ENCODE measurements around the gene C1orf105. TPM values are rescaled to one million over a fixed set of nuclear protein-coding genes. Genes with fewer than 3 reads are reported as not detected.

C1orf105 gene
- total and polyA plus RNA-seq, 2 donors from 2014 or later: not detected

- no peak overlapping the region for H3K4me3 ChIP-seq (ENCODE audit: low read length in 3 of 3)
- DNase-seq (no peak), FAIRE-seq (no peak)
- H3K27ac ChIP-seq (ENCODE audit: low read depth in 2 of 2, low read length in 2 of 2): no peak overlapping the region
- no peaks in the 10 kb centered on the region for H3K4me1 ChIP-seq (ENCODE audit: control insufficient read depth in 2 of 3, insufficient read depth in 2 of 3, low read depth in 1 of 3, low read length in 3 of 3)
- TF ChIP-seq CTCF (IDR thresholded peaks at IDR 0.05; ENCODE audit: borderline replicate concordance, extremely low read depth, insufficient read depth): no peak
- no peaks in the 10 kb centered on the region for H3K27me3 ChIP-seq (ENCODE audit: control insufficient read depth, insufficient read depth, low read length)
- H3K9me3 ChIP-seq (ENCODE audit: control insufficient read depth in 2 of 3, insufficient read depth in 1 of 3, low read length in 3 of 3): no peaks in the 10 kb centered on the region
- H3K36me3 ChIP-seq (ENCODE audit: control insufficient read depth in 2 of 3, insufficient read depth in 3 of 3, low read length in 3 of 3): no peaks in the 10 kb centered on the region
- H3K9ac ChIP-seq (ENCODE audit: low read length in 3 of 3): no peak overlapping the region
- intact Hi-C loops (cut with DNase I): no loop called here
These were observed 79.7 kb downstream of the C1orf105 start for GRCh38 chr1:172500207-172500606.

- TF ChIP-seq CTCF (IDR thresholded peaks at IDR 0.05; ENCODE audit: borderline replicate concordance, extremely low read depth, insufficient read depth): no peak
- DNase-seq: no peak
These were observed 87.3 kb downstream of the C1orf105 start for GRCh38 chr1:172507741-172508140.

GRCh38 chr1:172510479-172510878, 90.0 kb downstream of the C1orf105 start:
- no peaks in the 10 kb centered on the region for H3K36me3 ChIP-seq (ENCODE audit: control insufficient read depth in 2 of 3, insufficient read depth in 3 of 3, low read length in 3 of 3)
- H3K27ac ChIP-seq (ENCODE audit: low read depth in 2 of 2, low read length in 2 of 2): no peak overlapping the region
- TF ChIP-seq CTCF (IDR thresholded peaks at IDR 0.05; ENCODE audit: borderline replicate concordance, extremely low read depth, insufficient read depth): no peak
- no peaks in the 10 kb centered on the region for H3K27me3 ChIP-seq (ENCODE audit: control insufficient read depth, insufficient read depth, low read length)
- intact Hi-C loops (cut with DNase I): no loop called here
- DNase-seq (no peak), FAIRE-seq (no peak)
- no peaks in the 10 kb centered on the region for H3K4me1 ChIP-seq (ENCODE audit: control insufficient read depth in 2 of 3, insufficient read depth in 2 of 3, low read depth in 1 of 3, low read length in 3 of 3)
- no peak overlapping the region for H3K4me3 ChIP-seq (ENCODE audit: low read length in 3 of 3)
- H3K9me3 ChIP-seq (ENCODE audit: control insufficient read depth in 2 of 3, insufficient read depth in 1 of 3, low read length in 3 of 3): no peaks in the 10 kb centered on the region
- no peak overlapping the region for H3K9ac ChIP-seq (ENCODE audit: low read length in 3 of 3)

More at GRCh38 chr1:172507741-172508140, 87.3 kb downstream of the C1orf105 start:
- no peaks in the 10 kb centered on the region for H3K36me3 ChIP-seq (ENCODE audit: control insufficient read depth in 2 of 3, insufficient read depth in 3 of 3, low read length in 3 of 3)
- H3K9me3 ChIP-seq (ENCODE audit: control insufficient read depth in 2 of 3, insufficient read depth in 1 of 3, low read length in 3 of 3): no peaks in the 10 kb centered on the region
- FAIRE-seq: no peak
- no peak overlapping the region for H3K4me3 ChIP-seq (ENCODE audit: low read length in 3 of 3)
- no peaks in the 10 kb centered on the region for H3K4me1 ChIP-seq (ENCODE audit: control insufficient read depth in 2 of 3, insufficient read depth in 2 of 3, low read depth in 1 of 3, low read length in 3 of 3)
- no peak overlapping the region for H3K9ac ChIP-seq (ENCODE audit: low read length in 3 of 3)
- intact Hi-C loops (cut with DNase I): no loop called here
- no peak overlapping the region for H3K27ac ChIP-seq (ENCODE audit: low read depth in 2 of 2, low read length in 2 of 2)
- H3K27me3 ChIP-seq (ENCODE audit: control insufficient read depth, insufficient read depth, low read length): no peaks in the 10 kb centered on the region

GRCh38 chr1:172512591-172512990, 92.1 kb downstream of the C1orf105 start:
- FAIRE-seq: peak; percentile 50
- TF ChIP-seq CTCF (IDR thresholded peaks at IDR 0.05; ENCODE audit: borderline replicate concordance, extremely low read depth, insufficient read depth): no peak
- no peak overlapping the region for H3K4me3 ChIP-seq (ENCODE audit: low read length in 3 of 3)
- no peak for DNase-seq
- H3K27ac ChIP-seq (ENCODE audit: low read depth in 2 of 2, low read length in 2 of 2): no peak overlapping the region
- intact Hi-C loops (cut with DNase I): no loop called here
- H3K9ac ChIP-seq (ENCODE audit: low read length in 3 of 3): no peak overlapping the region
- no peaks in the 10 kb centered on the region for H3K9me3 ChIP-seq (ENCODE audit: control insufficient read depth in 2 of 3, insufficient read depth in 1 of 3, low read length in 3 of 3)
- H3K4me1 ChIP-seq (ENCODE audit: control insufficient read depth in 2 of 3, insufficient read depth in 2 of 3, low read depth in 1 of 3, low read length in 3 of 3): no peaks in the 10 kb centered on the region
- H3K27me3 ChIP-seq (ENCODE audit: control insufficient read depth, insufficient read depth, low read length): no peaks in the 10 kb centered on the region
- H3K36me3 ChIP-seq (ENCODE audit: control insufficient read depth in 2 of 3, insufficient read depth in 3 of 3, low read length in 3 of 3): no peaks in the 10 kb centered on the region
